NCI-H2227 (cell line): ENCODE measurements around the gene FAM3D.
"Not testable (repeated sequence)": the region's sequence is repeated elsewhere in the genome, so short reads cannot be mapped to it uniquely, and the experiment has no call there.

ENCODE experiments used
- DNase-seq: peaks from one replicate; lab custom pipeline; 2025; ENCODE audit not compliant: unreplicated experiment; lab: John Stamatoyannopoulos, UW

The FAM3D gene

DNA sequence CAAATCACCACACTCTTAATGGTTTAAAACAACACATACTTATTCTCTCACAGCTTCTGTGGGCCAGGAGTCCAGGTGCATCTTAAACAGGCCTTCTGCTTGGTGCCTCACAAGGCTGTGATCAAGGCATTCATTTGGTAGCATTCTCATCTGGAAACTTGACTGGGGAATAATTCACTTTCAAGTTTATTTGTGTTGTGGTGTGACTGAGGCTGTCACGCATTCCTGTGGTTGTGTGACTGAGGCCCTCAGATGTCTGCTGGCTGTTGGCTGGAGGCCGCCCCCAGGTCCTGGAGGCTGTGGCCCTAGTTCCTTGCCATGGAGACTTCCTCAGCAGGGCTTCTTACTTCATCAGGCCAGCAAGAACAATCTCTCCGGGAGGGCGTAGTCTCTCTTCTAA is 16.9 kb upstream of the FAM3D start:
- no peak for DNase-seq

DNA sequence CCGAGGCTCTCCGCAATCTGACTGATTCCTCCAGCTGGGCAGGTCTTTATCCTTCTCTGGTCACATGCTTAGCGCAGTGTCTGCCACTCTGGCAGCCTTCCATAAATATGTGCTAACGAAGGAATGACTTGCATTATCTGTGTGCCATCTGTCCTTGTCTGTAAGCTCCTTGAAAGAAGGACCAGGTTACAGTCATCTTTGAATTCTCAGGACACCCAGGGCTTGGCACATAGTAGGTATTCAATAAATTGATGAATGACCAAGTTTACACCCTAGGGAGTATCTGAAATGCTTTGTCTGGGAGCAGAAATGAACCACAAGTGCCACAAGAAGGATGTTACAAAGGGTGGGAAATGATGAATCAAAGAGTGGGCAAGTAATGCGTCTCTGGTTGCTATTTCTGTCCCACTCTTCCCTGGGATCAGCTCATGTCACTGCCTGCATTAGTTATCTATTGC is 16.5 kb upstream of the FAM3D start:
- no peak for DNase-seq

DNA sequence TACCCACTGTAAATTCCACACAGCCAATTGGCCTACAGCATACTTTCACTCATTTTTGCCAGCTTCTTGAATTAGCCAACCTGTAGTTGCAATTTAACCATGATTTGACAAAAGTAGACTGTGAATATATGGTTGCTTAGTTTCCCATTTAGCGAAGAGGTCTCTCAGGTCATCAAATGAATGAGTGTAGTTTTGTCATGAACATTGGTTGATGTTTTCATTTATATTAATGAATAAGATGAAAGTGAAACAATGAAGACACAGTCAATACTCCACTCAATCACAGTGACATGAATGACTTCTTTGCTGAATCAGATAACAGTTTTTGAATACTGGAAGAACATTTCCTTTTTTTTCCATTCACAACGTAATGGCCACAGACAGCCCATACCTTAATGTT is 15.3 kb upstream of the FAM3D start:
- no peak for DNase-seq

DNA sequence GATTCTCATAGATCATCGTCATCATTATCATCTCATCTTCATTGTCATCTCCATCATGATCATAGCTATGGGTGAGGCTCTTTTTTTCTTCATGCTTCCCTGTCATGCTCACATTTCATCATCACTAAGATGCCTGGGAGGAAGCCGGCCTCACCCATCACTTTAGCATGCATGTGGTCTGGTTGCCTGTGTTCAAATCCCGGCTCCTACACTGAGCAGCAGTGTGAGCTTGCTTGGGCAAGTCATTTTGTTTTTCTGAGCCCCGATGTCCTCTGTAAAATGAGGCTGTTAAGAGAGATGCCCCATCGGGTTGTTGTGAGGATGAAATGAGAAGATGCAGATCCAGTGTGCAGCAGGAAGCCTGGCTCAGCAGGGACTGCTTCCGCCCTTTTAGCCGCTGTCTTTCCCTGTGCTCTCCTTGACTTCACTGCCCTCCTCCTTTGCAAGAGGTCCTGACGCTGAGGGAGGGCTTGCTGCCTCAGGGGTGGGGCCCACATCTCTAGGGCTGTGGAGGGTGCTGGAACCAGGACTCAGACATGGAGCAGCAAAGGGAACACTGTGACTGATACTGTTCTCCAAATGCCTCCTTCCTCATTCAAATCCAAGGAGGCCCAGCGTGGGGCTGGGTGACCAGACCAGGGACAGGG is 14.4 kb upstream of the FAM3D start:
- no peak for DNase-seq

DNA sequence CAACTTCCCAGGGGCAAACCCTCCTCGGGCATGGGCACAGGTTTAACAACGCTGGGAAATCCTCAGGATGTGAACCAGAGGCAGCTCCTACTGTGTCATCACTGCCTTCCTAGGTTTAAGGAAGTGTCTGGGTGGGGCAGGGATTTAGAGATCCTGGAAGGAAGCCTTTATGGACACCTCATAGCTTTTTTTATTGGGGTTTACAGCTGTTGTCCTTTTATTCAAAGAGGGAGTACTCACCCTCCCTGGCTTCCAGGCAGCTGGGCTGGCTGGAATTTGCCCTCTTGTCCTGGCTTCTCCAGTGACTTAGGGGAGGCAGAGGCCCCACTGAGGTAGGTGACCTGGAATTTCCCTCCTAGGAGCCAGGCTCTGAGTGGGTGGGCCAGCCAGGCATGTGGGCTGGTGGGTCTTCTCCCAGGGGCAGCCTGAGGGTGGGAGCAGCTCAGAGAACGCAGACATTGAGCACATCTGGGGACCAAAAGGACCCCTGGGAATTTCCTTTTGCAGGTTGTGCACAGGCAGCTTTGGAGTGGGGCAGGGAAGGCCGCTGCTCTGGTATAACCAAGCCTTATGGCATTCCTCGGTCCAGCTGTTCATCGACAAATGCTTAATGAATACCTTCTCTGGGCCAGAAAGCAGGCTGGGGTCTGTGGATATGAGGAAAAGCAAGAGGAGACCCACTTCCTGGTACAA is 13.5 kb upstream of the FAM3D start:
- no peak for DNase-seq

DNA sequence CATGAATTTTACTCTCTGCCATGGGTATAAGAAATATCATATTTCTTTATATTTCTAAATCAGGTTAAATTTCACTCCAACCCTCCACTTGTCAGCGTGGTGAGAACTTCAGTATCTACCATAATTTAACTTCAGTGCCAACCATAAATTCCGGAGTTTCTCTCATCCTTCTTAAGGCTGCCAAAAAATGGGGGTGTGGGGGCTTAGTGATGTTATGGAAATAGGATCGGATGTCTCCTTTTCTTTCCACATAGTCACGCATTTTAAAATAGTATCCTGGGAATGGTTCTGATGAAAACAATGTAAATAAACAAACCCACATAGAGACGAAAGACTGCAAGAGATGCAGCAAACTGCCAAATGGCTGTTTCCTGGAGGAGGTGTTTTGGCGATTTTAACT is 12.9 kb upstream of the FAM3D start:
- no peak for DNase-seq

DNA sequence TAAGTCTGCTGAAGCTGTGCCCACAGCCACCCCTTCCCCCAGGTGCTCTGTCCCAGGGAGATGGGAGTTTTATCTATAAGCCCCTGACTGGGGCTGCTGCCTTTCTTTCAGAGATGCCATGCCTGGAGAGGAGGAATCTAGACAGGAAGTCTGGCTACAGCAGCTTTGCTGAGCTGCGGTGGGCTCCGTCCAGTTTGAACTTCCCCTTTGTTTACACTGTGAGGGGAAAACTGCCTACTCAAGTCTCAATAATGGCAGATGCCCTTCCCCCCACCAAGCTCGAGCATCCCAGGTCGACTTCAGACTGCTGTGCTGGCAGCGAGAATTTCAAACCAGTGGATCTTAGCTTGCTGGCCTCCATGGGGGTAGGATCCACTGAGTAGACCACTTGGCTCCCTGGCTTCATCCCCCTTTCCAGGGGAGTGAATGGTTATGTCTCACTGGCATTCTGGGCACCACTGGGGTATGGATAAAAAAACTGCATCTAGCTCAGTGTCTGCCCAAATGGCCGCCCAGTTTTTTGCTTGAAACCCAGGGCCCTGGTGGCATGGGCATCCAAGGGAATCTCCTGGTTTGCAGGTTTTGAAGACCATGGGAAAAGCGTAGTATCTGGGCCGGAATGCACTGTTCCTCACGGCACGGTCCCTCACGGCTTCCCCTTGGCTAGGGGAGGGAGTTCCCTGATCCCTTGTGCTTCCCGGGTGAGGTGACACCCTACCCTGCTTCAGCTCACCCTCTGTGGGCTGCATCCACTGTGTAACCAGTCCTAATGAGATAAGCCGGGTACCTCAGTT is 11.8 kb upstream of the FAM3D start:
- DNase-seq = not testable (repeated sequence)

DNA sequence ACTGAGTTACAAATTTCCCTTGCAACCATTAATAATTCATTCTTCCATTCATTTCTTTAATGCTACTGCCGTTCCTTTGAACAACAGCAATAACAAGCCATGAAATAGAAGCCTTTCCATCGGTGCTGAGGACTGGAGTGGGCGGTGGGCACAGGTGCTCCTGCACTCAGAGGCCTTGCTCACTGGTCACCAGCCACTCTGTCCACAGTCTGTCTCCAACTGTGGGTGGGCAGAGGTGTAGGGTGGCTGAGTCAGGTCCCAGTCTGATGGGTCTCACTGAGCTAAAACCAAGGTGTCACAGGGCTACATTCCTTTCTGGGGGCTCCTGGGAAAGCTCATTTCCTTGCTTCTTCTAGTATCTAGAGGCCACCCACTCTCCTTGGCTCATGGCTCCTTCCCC is 6.3 kb upstream of the FAM3D start:
- DNase-seq = no peak

DNA sequence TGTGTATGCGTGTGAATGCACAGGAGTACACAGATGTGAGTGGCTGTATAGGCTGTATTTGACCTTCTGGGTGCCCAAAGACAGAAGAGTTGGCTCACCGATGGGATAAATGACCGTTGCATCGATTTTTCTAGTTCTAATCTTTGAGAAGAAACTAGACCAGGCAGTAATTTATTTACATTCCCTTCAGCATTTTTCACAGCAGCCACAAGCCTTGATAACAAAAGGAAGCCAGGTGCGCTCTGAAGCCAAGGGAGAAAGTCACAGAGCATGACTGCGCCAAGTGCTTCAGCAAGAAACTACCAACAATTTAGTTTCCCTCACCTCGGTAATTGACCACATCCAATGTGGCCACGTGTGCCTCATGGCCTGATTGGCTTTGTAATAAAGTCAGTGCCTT is 5.9 kb upstream of the FAM3D start:
- DNase-seq = no peak

DNA sequence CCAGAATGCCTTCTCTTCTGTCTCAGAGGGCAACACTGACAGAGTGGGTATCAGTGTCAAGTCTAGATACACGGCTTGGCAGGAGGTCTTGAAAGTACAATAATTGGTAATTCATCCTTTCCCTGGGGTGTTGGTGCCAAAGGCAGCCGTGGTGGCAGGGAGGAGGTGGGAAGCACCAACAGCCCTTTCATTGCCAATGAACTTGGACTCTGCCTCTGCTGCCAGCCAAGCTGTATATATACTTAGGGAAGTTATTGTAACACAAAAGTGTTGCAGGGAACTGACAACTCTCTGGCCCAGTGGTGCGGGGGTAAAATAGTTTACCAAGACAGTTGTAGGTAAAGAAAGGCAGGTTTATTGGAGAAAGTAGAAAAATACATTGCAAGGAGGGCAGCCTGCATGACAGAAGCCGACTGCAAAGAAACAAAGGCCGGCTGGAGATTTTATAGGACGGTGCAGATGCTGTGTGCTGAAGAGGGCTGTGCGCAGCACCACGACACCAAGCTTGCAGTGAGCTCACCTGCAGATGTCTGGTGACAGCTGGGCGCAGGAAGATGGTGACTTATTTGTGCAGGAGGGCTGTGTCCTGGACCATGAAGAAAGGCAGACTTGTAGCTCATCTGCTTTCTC is 4.0 kb upstream of the FAM3D start:
- DNase-seq = no peak

DNA sequence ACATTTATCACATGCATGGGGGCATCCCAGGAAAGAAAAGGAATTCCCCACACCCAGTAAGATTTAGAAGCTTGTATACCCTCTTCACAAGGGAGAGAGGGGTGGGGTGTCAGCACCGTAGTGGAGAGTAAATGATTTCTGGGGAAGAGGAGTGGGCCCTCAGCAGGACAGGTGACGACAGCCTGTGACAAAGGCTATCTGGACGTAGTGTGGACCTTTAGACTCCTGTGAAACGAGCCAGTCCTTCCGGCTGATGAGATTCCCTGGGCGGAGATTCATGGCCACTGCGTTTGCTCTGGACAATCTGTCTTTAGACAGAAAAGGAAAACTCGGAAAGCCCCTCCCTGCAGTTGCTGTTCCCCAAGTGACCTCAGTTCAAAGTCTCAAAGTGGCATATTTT is 1.7 kb upstream of the FAM3D start:
- DNase-seq = no peak

DNA sequence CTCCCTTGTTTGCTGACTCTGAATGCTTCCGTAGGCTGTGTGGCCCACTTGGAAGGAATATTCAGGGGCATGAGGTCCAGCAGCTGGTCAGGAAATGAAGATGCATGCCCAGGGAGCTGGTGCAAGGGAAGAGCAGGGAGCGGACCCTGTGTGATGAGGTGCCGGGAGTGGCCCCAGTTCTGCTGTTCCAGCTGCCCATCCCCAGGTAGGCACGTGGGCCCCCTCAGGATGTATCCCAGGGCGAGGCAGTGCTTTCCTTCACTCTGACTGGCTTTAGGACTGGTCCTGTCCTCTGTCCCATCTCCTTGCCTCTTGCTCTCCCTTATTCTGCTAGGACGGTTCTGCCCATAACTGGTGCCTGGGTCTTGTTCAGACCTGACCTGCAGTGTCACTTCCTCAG is 1.1 kb upstream of the FAM3D start:
- no peak for DNase-seq

DNA sequence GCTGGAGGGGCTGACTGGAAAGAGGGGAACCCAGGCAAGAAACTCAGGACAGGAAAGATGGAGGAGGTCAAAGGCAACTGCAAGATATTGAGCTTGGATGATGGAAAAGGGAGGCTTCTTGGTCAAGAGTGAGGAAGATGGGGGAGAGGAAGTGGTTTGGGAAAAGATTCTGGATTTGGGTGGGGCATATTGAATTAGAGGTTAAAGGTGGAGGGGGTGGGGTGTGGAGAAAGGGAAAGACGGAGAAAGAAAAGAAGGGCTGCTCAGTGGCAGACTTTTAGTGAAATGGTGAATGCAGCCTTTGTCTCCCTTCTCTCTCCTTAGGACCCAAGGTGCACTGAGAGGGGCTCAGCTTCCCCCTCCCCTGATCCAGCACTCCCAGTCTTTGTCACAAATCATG is 655 bp upstream of the FAM3D start:
- no peak for DNase-seq

DNA sequence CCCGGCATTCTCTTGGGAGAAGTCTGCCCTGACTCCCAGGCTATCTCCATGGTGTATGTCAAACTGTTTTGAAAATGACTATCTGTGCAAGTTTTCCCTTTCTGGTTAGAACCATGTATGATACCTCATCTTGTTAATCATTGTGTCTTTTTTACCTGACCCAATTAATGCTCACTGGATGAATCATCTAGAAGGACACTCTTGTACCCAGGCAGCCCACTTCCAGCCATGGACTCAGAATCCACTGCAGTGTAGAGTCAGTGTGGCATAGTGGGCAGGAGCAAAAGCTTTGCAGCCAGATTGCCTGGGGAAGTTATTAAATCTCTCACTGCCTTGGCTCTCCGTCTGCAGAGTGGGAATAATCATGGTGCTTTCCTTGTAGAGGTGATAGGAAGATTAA is 1.2 kb downstream of the FAM3D start:
- no peak for DNase-seq

DNA sequence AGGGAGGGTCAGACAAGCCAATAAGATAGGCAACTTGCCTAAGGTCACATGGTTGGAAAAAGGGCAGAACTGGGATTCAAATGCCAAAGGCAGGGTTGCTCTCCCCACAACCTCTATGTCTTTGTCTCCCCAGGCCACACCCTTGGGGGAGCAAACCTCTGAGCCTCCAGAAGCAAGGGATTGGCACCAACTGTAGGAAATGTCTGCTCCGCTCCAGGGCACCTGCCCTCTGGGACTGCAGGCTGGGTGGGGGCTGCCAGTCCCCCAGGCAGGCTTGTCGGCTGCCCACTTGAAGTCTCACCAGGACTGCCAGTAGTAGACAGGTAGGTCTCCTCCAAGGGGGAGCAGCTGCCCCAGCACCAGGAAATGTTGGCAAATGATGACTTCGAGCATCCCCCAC is 2.0 kb downstream of the FAM3D start:
- DNase-seq = no peak

DNA sequence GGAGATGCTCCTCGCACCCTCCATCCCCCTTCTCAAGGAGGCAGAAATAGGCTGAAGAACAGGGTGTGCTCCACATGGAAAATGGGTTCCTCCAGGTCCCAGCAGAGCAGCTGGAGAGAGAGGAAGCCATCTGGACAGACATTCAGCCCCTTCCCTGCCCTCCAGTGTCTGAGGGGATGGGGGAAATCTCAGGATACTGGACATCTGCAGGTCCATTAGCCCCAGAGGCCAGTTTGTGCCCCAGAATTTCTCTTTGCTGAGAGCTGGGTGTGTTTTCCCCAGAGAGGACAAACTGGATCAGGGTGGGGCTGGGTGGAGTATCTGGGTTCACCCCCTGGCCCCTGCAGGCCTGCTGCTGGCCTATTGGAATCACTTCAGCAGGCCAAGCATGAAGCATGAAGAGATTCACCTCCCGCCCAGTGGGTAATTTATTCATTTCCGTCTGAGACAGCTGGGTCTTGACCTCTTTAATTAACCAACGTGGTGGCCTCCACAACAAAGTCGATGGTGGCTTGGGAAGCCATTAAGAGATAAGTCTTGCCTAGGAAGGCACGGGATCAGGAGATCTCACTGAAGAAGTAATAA is 4.6 kb downstream of the FAM3D start:
- no peak for DNase-seq

DNA sequence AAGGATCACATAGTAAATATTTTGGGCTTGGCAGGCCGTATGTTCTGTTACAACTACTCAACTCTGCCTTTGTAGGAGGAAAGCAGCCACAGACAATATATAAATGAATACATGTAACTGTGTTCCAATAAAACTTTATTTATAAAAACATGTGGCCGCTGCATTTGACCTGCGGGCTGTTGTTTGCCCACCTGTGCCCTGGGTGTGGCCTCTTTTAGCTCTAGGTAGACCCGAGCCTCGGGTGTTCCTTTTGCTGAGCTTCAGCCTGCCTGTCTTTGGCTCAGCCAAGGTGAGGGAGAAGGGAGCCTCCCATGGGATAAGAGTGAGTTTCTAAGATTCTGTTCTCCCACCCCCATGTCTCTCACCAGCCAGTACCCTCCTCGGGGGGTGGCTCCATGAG is 5.6 kb downstream of the FAM3D start:
- DNase-seq = no peak

DNA sequence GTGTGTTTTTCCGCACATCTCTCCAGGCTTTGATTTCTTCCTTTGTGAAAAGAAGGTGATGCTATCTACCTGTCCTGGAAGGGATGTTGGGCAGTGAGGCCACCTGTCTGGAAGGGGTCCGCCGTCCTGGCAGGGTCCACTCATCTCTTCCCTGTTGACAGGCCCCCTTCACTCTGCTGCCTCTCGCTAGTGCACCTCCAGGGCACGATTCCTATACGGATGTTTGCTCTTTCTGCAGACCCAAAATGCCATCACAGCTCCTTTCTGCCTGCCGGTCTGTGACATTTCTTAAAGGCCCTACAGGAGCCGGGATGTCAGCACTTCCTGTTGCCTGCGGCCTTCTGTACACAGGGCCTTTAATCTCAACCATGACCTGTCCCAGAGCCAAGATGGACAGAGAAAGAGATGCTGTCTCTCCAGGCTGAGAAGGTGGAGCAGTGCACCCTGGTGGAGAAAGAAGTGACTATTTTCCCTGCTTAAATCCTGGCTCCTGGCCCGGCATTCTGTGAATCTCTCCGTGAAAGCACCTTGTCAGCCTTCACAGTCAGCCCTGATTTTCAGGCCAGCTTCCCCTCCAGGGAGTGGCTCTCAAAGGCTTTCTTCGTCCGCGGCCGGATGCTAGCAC is 7.4 kb downstream of the FAM3D start:
- no peak for DNase-seq

DNA sequence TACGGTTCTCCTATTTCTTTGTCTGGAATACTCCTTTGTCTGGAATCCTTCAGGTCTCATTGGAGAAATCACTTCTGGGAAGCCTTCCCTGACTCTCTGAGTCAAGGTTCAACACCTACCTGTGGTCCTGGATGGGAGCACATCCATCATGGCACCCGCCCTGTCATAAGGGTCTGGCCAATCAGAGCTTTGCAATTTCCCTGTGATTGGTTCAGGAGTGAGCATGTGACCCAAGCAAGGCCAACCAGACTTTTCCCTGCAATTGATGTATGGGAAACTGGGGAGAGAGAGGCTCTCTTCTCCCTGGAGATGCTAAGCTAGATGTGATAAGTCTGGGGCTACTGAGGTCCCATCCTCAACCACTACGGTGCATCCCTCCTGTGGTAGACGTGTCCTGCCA is 8.1 kb downstream of the FAM3D start:
- no peak for DNase-seq

DNA sequence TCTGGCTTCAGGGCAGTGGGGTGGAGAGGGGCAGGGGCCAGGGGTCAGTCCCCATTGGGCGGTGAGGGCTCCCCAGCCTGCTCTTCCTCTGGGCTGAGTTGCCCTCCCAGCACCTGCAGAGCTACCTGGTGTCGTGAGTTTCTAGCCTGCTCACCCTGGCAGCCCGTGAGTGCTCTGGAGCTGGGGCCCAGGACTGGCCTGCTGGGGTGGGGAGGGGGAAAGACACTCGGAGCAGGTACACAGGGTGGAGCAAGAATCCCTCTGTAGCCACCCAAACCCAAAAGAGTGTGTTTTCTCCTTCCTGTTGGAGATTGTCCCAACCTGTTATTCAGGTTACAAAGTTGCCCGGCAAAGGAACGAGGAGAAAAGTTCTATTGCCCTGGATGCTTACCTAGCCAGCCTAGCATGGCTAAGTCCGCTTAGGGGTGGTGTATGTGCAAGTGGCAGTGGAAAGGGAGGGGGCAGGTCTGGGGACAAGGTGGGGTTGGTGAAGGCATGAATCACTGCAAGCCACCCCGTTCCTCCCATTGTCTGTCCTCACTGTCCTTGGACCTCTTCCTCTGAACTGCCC is 8.9 kb downstream of the FAM3D start:
- no peak for DNase-seq
